Testis (tissue), 2 donors: ENCODE data around the gene KIF6.

ENCODE experiments used
- POLR2A ChIP-seq: fragments of 450-650 bp; IDR thresholded peaks from one replicate; pipeline ENCODE4 v1.6.1; 2017; ENCODE audit warnings: antibody characterized with exemption, mild to moderate bottlenecking, moderate library complexity
- TF ChIP-seq, protein P1 (sequence below), 3 experiments: fragments of 450-650 bp in 2 of 3; fragments of 200-600 bp in 1 of 3; sonication (generic) in 1 of 3; IDR thresholded peaks; one replicate each; pipeline ENCODE4 v1.5.1; 2016 to 2019; ENCODE audit warnings: antibody characterized with exemption in 3 of 3, mild to moderate bottlenecking in 2 of 3, moderate library complexity in 1 of 3

DNA sequence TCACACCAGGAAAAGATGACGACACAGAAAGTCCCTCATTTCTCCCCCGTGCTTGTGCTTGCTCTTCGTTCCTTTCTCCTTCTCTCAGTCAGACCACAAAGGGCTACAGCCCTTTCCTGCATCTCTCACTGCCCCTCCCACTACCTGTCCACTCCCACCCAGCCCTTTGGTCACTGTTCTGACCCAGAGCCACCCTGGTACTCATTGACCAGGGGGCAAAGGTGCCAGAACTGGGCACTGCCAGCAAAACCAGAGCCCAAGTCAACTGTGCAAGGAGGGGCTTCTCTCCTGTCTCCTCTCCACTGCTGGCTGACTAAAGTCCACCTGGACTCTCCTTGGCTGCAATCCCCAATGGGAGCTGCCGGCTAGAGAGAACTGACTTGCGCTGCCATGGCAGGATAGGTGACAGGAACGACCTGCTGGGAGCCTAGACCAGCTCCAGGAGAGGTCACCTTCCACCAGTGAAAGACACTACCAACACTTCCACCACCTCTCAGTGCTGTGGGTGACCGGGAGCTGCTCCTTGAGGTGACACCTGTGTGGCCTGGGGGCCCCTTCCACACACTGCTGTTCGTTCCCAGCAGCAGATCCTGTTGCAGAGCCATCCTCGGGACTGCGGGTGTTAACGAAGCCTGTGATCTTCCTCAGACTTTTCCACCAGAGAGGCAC lies 443.8 kb downstream of the KIF6 start:
- TF ChIP-seq, protein P1, sequence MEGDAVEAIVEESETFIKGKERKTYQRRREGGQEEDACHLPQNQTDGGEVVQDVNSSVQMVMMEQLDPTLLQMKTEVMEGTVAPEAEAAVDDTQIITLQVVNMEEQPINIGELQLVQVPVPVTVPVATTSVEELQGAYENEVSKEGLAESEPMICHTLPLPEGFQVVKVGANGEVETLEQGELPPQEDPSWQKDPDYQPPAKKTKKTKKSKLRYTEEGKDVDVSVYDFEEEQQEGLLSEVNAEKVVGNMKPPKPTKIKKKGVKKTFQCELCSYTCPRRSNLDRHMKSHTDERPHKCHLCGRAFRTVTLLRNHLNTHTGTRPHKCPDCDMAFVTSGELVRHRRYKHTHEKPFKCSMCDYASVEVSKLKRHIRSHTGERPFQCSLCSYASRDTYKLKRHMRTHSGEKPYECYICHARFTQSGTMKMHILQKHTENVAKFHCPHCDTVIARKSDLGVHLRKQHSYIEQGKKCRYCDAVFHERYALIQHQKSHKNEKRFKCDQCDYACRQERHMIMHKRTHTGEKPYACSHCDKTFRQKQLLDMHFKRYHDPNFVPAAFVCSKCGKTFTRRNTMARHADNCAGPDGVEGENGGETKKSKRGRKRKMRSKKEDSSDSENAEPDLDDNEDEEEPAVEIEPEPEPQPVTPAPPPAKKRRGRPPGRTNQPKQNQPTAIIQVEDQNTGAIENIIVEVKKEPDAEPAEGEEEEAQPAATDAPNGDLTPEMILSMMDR (IDR thresholded peaks at IDR 0.05) = no peak
- no peak for TF ChIP-seq POLR2A
